ENCODE data around the gene SH2D1B.

- TF ChIP-seq, protein P1, sequence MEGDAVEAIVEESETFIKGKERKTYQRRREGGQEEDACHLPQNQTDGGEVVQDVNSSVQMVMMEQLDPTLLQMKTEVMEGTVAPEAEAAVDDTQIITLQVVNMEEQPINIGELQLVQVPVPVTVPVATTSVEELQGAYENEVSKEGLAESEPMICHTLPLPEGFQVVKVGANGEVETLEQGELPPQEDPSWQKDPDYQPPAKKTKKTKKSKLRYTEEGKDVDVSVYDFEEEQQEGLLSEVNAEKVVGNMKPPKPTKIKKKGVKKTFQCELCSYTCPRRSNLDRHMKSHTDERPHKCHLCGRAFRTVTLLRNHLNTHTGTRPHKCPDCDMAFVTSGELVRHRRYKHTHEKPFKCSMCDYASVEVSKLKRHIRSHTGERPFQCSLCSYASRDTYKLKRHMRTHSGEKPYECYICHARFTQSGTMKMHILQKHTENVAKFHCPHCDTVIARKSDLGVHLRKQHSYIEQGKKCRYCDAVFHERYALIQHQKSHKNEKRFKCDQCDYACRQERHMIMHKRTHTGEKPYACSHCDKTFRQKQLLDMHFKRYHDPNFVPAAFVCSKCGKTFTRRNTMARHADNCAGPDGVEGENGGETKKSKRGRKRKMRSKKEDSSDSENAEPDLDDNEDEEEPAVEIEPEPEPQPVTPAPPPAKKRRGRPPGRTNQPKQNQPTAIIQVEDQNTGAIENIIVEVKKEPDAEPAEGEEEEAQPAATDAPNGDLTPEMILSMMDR (IDR thresholded peaks at IDR 0.05) = no peak
- no peak for TF ChIP-seq POLR2A (IDR thresholded peaks at IDR 0.05)
Observed at GRCh38 chr1:162373072-162373427, 38.9 kb downstream of the SH2D1B start.

Measured in Peyer's patch (tissue), 4 donors.